HepG2 (cell line): Measurements from ENCODE around the gene UQCC2. TPM values are rescaled to one million over a fixed set of nuclear protein-coding genes. Genes with fewer than 3 reads are reported as not detected.

Source experiments
- AGO1 ChIP-seq: fragments of 200-400 bp; formaldehyde crosslinking; IDR thresholded peaks from 2 replicates; pipeline ENCODE4 v1.6.1; 2017; ENCODE audit warnings: mild to moderate bottlenecking, low read depth, low read length, moderate library complexity; ENCODE audit not compliant: poor library complexity, severe bottlenecking
- ATF7-NPFF ChIP-seq: sonication (generic); formaldehyde crosslinking; IDR thresholded peaks from 2 replicates; pipeline ENCODE4 v1.8.1; 2023; ENCODE audit warnings: mild to moderate bottlenecking, low read depth, missing genetic modification reagents, moderate library complexity
- BCL6 ChIP-seq: IDR thresholded peaks from 2 replicates; pipeline ENCODE4 v1.6.1; 2016; ENCODE audit warnings: missing genetic modification reagents, missing compliant biosample characterization
- BORCS8-MEF2B ChIP-seq: sonication (generic); formaldehyde crosslinking; IDR thresholded peaks from 2 replicates; pipeline ENCODE4 v1.8.0; 2022; ENCODE audit warnings: mild to moderate bottlenecking, missing genetic modification reagents
- CEBPB ChIP-seq: IDR thresholded peaks from 2 replicates; pipeline ENCODE4 v1.6.1; 2011; ENCODE audit warnings: low read depth, low read length, improper control_type of control experiment, borderline replicate concordance
- EZH2 ChIP-seq: conservative IDR thresholded peaks from 2 replicates; pipeline ENCODE4 v1.6.1; 2012; ENCODE audit warnings: mild to moderate bottlenecking, low read depth, low read length, moderate library complexity
- MYC ChIP-seq: sonication (generic); formaldehyde crosslinking; IDR thresholded peaks from 2 replicates; pipeline ENCODE4 v1.9.0; 2021; ENCODE audit warnings: missing genetic modification reagents, borderline replicate concordance
- MYPOP ChIP-seq: sonication (generic); formaldehyde crosslinking; IDR thresholded peaks from 2 replicates; pipeline ENCODE4 v1.8.1; 2023; ENCODE audit warnings: mild to moderate bottlenecking, moderate library complexity, missing genetic modification reagents
- NCOA2 ChIP-seq: sonication (generic); formaldehyde crosslinking; IDR thresholded peaks from 2 replicates; pipeline ENCODE4 v1.8.0; 2022; ENCODE audit warnings: inconsistent platforms
- NCOR1 ChIP-seq: fragments of 200-600 bp; sonication (generic); IDR thresholded peaks from 2 replicates; pipeline ENCODE4 v1.7.0; 2017; ENCODE audit warnings: antibody characterized with exemption, low read length, borderline replicate concordance
- PHF5A ChIP-seq: IDR thresholded peaks from one replicate; pipeline ENCODE4 v1.6.1; 2018; ENCODE audit warnings: low read depth, missing genetic modification reagents; ENCODE audit not compliant: unreplicated experiment
- PRPF4 ChIP-seq: fragments of 200-400 bp; formaldehyde crosslinking; IDR thresholded peaks from 2 replicates; pipeline ENCODE4 v1.6.1; 2016; ENCODE audit warnings: low read length, low read depth; ENCODE audit not compliant: poor library complexity, severe bottlenecking
- RXRA ChIP-seq: sonication (generic); formaldehyde crosslinking; IDR thresholded peaks from 2 replicates; pipeline ENCODE4 v1.5.1; 2020; ENCODE audit warnings: missing genetic modification reagents
- SIN3A ChIP-seq: IDR thresholded peaks from 2 replicates; pipeline ENCODE4 v1.6.1; 2011; ENCODE audit warnings: low read depth, mild to moderate bottlenecking, control low read depth, low read length, borderline replicate concordance
- THAP8 ChIP-seq: sonication (generic); formaldehyde crosslinking; IDR thresholded peaks from 2 replicates; pipeline ENCODE4 v1.5.1; 2020; ENCODE audit warnings: missing genetic modification reagents, mild to moderate bottlenecking, borderline replicate concordance
- ZNF24 ChIP-seq: fragments of 450-650 bp; IDR thresholded peaks from 2 replicates; pipeline ENCODE4 v1.6.1; 2017; ENCODE audit warnings: antibody characterized with exemption, mild to moderate bottlenecking
- ZNF263 ChIP-seq: sonication (generic); formaldehyde crosslinking; IDR thresholded peaks from 2 replicates; pipeline ENCODE4 v1.4.0; 2020; ENCODE audit warnings: missing genetic modification reagents
- ZNF264 ChIP-seq: sonication (generic); formaldehyde crosslinking; IDR thresholded peaks from 2 replicates; pipeline ENCODE4 v1.4.0; 2020; ENCODE audit warnings: missing genetic modification reagents
- ZNF274 ChIP-seq: sonication (generic); formaldehyde crosslinking; IDR thresholded peaks from 2 replicates; pipeline ENCODE4 v1.5.1; 2020; ENCODE audit warnings: mild to moderate bottlenecking, missing genetic modification reagents
- ZNF331 ChIP-seq: sonication (generic); formaldehyde crosslinking; IDR thresholded peaks from 2 replicates; pipeline ENCODE4 v1.4.0; 2020; ENCODE audit warnings: missing genetic modification reagents
- ZNF501 ChIP-seq: sonication (generic); formaldehyde crosslinking; IDR thresholded peaks from 2 replicates; pipeline ENCODE4 v1.5.1; 2020; ENCODE audit warnings: mild to moderate bottlenecking, moderate library complexity, missing genetic modification reagents
- ZNF674 ChIP-seq: sonication (generic); formaldehyde crosslinking; IDR thresholded peaks from 2 replicates; pipeline ENCODE4 v1.5.0; 2020; ENCODE audit warnings: low read depth, mild to moderate bottlenecking, missing genetic modification reagents
- ZNF781 ChIP-seq: sonication (generic); formaldehyde crosslinking; IDR thresholded peaks from 2 replicates; pipeline ENCODE4 v1.5.1; 2020; ENCODE audit warnings: borderline replicate concordance, mild to moderate bottlenecking, missing genetic modification reagents; ENCODE audit errors: not compliant biosample characterization
- polyA plus RNA-seq, 8 experiments: library from polyadenylated mRNA; depleted of rRNA in 3 of 8; stranded (reverse) in 7 of 8; unstranded in 1 of 8; fragments of >200 nt; fragmentation: Illumina TruSeq in 4 of 8; extraction: Trizol in 4 of 8; gene quantifications; 2 replicates each; pipeline versions ENCODE4 v1.2.1 to v1.2.3, GENCODE V29; 2011 to 2016; ENCODE audit warnings: low read depth in 4 of 8, missing spikeins in 1 of 8, mixed read lengths in 1 of 8; ENCODE audit not compliant: insufficient read depth in 1 of 8
- total RNA-seq, 5 experiments: library from RNA; depleted of rRNA; stranded (reverse); fragments of >200 nt; fragmentation: Illumina TruSeq; extraction: Trizol; gene quantifications; 2 replicates each; pipeline ENCODE4 v1.2.3, GENCODE V29; 2016; ENCODE audit warnings: low read depth in 1 of 5
- TF ChIP-seq, protein P1 (sequence below): sonication (generic); formaldehyde crosslinking; IDR thresholded peaks from 2 replicates; pipeline ENCODE4 v1.9.0; 2021; ENCODE audit warnings: missing genetic modification reagents, mild to moderate bottlenecking, borderline replicate concordance
- TF ChIP-seq, protein P2 (sequence below): IDR thresholded peaks from 2 replicates; pipeline ENCODE4 v1.6.1; 2018; ENCODE audit warnings: missing genetic modification reagents
- TF ChIP-seq, protein P3 (sequence below): sonication (generic); formaldehyde crosslinking; IDR thresholded peaks from 2 replicates; pipeline ENCODE4 v1.5.1; 2020; ENCODE audit warnings: missing genetic modification reagents, mild to moderate bottlenecking, borderline replicate concordance

The UQCC2 gene
- total and polyA plus RNA-seq, 2 of the 13 experiments (the other 11 are each of a cell fraction or from before 2014, with no cell fraction given), result 82.4 to 238 TPM

GRCh38 chr6:33710296-33711121, 991 bp downstream of the UQCC2 start (continued):
- TF ChIP-seq PRPF4, result peak; percentile 67
- TF ChIP-seq, protein P1, sequence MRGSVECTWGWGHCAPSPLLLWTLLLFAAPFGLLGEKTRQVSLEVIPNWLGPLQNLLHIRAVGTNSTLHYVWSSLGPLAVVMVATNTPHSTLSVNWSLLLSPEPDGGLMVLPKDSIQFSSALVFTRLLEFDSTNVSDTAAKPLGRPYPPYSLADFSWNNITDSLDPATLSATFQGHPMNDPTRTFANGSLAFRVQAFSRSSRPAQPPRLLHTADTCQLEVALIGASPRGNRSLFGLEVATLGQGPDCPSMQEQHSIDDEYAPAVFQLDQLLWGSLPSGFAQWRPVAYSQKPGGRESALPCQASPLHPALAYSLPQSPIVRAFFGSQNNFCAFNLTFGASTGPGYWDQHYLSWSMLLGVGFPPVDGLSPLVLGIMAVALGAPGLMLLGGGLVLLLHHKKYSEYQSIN (CRISPR knock-in tag), result no peak
- no peak for TF ChIP-seq MYC (CRISPR knock-in tag)
- TF ChIP-seq BORCS8-MEF2B, result no peak
- TF ChIP-seq AGO1, result no peak
- TF ChIP-seq EZH2, result no peak
- no peak for TF ChIP-seq ZNF24
- TF ChIP-seq, protein P2, sequence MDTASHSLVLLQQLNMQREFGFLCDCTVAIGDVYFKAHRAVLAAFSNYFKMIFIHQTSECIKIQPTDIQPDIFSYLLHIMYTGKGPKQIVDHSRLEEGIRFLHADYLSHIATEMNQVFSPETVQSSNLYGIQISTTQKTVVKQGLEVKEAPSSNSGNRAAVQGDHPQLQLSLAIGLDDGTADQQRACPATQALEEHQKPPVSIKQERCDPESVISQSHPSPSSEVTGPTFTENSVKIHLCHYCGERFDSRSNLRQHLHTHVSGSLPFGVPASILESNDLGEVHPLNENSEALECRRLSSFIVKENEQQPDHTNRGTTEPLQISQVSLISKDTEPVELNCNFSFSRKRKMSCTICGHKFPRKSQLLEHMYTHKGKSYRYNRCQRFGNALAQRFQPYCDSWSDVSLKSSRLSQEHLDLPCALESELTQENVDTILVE (CRISPR knock-in tag), result no peak
- TF ChIP-seq ZNF263 (CRISPR knock-in tag), result no peak
- TF ChIP-seq SIN3A, result no peak
- no peak for TF ChIP-seq BCL6
- TF ChIP-seq RXRA (CRISPR knock-in tag), result no peak
- TF ChIP-seq, protein P3, sequence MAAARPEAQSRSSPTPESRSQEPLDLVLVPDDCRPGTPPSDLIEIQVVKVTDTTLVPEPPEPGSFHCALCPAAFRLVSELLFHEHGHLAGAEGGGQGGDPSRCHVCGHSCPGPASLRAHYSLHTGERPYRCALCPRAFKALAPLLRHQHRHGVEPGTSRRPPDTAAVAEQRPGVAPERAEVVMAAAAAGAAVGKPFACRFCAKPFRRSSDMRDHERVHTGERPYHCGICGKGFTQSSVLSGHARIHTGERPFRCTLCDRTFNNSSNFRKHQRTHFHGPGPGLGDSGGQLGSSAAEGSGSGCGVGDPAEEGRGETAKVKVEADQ (CRISPR knock-in tag), result no peak
- TF ChIP-seq ZNF674 (CRISPR knock-in tag), result no peak
- no peak for TF ChIP-seq ZNF331
- TF ChIP-seq ZNF781 (CRISPR knock-in tag), result no peak
- no peak for TF ChIP-seq NCOR1
- TF ChIP-seq ATF7-NPFF (CRISPR knock-in tag), result no peak
- no peak for TF ChIP-seq CEBPB
- TF ChIP-seq MYPOP (CRISPR knock-in tag), result no peak
- TF ChIP-seq ZNF264, result no peak
- no peak for TF ChIP-seq ZNF274 (CRISPR knock-in tag)
- no peak for TF ChIP-seq NCOA2 (CRISPR knock-in tag)
- TF ChIP-seq THAP8 (CRISPR knock-in tag), result no peak
- TF ChIP-seq ZNF501, result no peak
- no peak for TF ChIP-seq PHF5A (CRISPR knock-in tag)
